ENCODE data around the gene LARP7.

LARP7 gene

DNA sequence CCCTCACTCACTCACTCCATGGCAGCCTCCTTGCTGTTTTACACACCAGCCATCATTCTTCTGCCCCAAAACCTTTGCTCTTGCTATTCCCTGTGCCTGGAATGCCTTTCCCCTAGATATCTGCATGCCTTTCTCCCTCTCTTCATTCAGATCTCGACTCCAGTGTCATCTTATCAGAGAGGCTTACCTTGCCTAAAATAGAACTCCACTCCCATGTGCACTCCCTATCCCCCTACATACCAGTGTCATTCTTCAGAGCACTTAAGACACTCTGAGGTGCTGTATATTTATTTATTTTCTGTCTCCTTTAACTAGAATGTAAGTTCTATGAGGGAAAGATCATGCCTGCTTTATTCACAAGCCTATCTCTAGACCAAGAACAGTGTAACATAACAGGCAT lies 45.4 kb upstream of the LARP7 start:
- Histone ChIP-seq H3K4me3 (ENCODE audit: low read depth, low read length) (no peak overlapping the region), H3K4me1 (ENCODE audit: control insufficient read depth, insufficient read depth, low read length) (no peaks in the 10 kb centered on the region), H3K9me3 (ENCODE audit: control insufficient read depth, insufficient read depth, low read depth, low read length) (no peaks in the 10 kb centered on the region), H3K27ac (ENCODE audit: extremely low read depth, low read depth, low read length) (no peak overlapping the region), H3K36me3 (ENCODE audit: control insufficient read depth in 2 of 2, insufficient read depth in 1 of 2, low read length in 2 of 2) (peaks cover 0 to 16% of the 10 kb centered on the region in 2 experiments; a peak in 1 of 3 replicates)
- ChIA-PET CTCF (no interaction called here), POLR2A (no interaction called here)
- no peak for TF ChIP-seq ZNF37A (tag by site-specific recombination; IDR thresholded peaks at IDR 0.05)
- TF ChIP-seq ZNF112 (tag by site-specific recombination; IDR thresholded peaks at IDR 0.05) = no peak
- TF ChIP-seq, protein P1, sequence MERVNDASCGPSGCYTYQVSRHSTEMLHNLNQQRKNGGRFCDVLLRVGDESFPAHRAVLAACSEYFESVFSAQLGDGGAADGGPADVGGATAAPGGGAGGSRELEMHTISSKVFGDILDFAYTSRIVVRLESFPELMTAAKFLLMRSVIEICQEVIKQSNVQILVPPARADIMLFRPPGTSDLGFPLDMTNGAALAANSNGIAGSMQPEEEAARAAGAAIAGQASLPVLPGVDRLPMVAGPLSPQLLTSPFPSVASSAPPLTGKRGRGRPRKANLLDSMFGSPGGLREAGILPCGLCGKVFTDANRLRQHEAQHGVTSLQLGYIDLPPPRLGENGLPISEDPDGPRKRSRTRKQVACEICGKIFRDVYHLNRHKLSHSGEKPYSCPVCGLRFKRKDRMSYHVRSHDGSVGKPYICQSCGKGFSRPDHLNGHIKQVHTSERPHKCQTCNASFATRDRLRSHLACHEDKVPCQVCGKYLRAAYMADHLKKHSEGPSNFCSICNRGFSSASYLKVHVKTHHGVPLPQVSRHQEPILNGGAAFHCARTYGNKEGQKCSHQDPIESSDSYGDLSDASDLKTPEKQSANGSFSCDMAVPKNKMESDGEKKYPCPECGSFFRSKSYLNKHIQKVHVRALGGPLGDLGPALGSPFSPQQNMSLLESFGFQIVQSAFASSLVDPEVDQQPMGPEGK (tag by site-specific recombination; IDR thresholded peaks at IDR 0.05) = no peak
- TF ChIP-seq, protein P2, sequence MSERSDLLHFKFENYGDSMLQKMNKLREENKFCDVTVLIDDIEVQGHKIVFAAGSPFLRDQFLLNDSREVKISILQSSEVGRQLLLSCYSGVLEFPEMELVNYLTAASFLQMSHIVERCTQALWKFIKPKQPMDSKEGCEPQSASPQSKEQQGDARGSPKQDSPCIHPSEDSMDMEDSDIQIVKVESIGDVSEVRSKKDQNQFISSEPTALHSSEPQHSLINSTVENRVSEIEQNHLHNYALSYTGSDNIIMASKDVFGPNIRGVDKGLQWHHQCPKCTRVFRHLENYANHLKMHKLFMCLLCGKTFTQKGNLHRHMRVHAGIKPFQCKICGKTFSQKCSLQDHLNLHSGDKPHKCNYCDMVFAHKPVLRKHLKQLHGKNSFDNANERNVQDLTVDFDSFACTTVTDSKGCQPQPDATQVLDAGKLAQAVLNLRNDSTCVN (tag by site-specific recombination; optimal IDR thresholded peaks at IDR 0.05) = no peak
- no peak for TF ChIP-seq ZNF585B (tag by site-specific recombination; IDR thresholded peaks at IDR 0.05)
- TF ChIP-seq ZNF24 (tag by site-specific recombination; IDR thresholded peaks at IDR 0.05) = no peak
- TF ChIP-seq, protein P3, sequence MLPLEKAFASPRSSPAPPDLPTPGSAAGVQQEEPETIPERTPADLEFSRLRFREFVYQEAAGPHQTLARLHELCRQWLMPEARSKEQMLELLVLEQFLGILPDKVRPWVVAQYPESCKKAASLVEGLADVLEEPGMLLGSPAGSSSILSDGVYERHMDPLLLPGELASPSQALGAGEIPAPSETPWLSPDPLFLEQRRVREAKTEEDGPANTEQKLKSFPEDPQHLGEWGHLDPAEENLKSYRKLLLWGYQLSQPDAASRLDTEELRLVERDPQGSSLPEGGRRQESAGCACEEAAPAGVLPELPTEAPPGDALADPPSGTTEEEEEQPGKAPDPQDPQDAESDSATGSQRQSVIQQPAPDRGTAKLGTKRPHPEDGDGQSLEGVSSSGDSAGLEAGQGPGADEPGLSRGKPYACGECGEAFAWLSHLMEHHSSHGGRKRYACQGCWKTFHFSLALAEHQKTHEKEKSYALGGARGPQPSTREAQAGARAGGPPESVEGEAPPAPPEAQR (tag by site-specific recombination; IDR thresholded peaks at IDR 0.05) = no peak
- TF ChIP-seq, protein P4, sequence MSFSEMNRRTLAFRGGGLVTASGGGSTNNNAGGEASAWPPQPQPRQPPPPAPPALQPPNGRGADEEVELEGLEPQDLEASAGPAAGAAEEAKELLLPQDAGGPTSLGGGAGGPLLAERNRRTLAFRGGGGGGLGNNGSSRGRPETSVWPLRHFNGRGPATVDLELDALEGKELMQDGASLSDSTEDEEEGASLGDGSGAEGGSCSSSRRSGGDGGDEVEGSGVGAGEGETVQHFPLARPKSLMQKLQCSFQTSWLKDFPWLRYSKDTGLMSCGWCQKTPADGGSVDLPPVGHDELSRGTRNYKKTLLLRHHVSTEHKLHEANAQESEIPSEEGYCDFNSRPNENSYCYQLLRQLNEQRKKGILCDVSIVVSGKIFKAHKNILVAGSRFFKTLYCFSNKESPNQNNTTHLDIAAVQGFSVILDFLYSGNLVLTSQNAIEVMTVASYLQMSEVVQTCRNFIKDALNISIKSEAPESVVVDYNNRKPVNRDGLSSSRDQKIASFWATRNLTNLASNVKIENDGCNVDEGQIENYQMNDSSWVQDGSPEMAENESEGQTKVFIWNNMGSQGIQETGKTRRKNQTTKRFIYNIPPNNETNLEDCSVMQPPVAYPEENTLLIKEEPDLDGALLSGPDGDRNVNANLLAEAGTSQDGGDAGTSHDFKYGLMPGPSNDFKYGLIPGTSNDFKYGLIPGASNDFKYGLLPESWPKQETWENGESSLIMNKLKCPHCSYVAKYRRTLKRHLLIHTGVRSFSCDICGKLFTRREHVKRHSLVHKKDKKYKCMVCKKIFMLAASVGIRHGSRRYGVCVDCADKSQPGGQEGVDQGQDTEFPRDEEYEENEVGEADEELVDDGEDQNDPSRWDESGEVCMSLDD (tag by site-specific recombination; IDR thresholded peaks at IDR 0.05) = no peak
- TF ChIP-seq ZNF274 (IDR thresholded peaks at IDR 0.05; ENCODE audit: low read length) = no peak
- TF ChIP-seq ZNF274 (tag by site-specific recombination; IDR thresholded peaks at IDR 0.05; ENCODE audit: borderline replicate concordance) = no peak

DNA sequence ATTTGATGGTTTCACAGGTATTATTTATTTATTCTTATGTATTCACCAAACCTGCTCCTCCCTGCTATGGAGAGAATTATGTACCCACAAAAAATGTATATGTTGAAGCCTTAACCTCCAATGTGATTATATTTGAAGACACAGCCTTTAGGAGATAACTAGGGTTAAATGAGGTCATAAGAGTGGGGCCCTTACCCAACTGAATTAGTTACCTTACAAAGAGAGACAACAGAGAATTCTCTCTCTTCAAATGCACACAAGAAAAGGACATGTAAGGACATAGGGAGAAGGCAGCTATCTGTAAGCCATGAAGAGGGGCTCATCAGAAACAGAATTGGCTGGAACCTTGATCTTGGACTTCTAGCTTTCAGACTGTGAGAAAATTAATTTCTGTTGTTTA lies 44.2 kb upstream of the LARP7 start:
- Histone ChIP-seq H3K9me3 (ENCODE audit: control insufficient read depth, insufficient read depth, low read depth, low read length) (no peaks in the 10 kb centered on the region), H3K36me3 (ENCODE audit: control insufficient read depth in 2 of 2, insufficient read depth in 1 of 2, low read length in 2 of 2) (peaks cover 0 to 6% of the 10 kb centered on the region in 2 experiments; a peak in 2 of 3 replicates), H3K4me1 (ENCODE audit: control insufficient read depth, insufficient read depth, low read length) (no peaks in the 10 kb centered on the region), H3K27ac (ENCODE audit: extremely low read depth, low read depth, low read length) (no peak overlapping the region), H3K4me3 (ENCODE audit: low read depth, low read length) (no peak overlapping the region)
- POLR2A ChIA-PET = no interaction called here
- CTCF ChIA-PET = no interaction called here
- TF ChIP-seq ZNF335 (tag by site-specific recombination; conservative IDR thresholded peaks at IDR 0.05) = no peak
- TF ChIP-seq, protein P5, sequence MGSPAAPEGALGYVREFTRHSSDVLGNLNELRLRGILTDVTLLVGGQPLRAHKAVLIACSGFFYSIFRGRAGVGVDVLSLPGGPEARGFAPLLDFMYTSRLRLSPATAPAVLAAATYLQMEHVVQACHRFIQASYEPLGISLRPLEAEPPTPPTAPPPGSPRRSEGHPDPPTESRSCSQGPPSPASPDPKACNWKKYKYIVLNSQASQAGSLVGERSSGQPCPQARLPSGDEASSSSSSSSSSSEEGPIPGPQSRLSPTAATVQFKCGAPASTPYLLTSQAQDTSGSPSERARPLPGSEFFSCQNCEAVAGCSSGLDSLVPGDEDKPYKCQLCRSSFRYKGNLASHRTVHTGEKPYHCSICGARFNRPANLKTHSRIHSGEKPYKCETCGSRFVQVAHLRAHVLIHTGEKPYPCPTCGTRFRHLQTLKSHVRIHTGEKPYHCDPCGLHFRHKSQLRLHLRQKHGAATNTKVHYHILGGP (tag by site-specific recombination; IDR thresholded peaks at IDR 0.05) = no peak
- TF ChIP-seq ZNF654 (tag by site-specific recombination; IDR thresholded peaks at IDR 0.05; ENCODE audit: low read depth) = no peak
- TF ChIP-seq ZIC2 (tag by site-specific recombination; IDR thresholded peaks at IDR 0.05) = no peak
- TF ChIP-seq, protein P6, sequence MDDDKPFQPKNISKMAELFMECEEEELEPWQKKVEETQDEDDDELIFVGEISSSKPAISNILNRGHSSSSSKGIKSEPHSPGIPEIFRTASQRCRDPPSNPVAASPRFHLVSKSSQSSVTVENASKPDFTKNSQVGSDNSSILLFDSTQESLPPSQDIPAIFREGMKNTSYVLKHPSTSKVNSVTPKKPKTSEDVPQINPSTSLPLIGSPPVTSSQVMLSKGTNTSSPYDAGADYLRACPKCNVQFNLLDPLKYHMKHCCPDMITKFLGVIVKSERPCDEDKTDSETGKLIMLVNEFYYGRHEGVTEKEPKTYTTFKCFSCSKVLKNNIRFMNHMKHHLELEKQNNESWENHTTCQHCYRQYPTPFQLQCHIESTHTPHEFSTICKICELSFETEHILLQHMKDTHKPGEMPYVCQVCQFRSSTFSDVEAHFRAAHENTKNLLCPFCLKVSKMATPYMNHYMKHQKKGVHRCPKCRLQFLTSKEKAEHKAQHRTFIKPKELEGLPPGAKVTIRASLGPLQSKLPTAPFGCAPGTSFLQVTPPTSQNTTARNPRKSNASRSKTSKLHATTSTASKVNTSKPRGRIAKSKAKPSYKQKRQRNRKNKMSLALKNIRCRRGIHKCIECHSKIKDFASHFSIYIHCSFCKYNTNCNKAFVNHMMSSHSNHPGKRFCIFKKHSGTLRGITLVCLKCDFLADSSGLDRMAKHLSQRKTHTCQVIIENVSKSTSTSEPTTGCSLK (tag by site-specific recombination; IDR thresholded peaks at IDR 0.05) = no peak
- no peak for TF ChIP-seq YY2 (tag by site-specific recombination; IDR thresholded peaks at IDR 0.05)
- TF ChIP-seq ZNF785 (tag by site-specific recombination; IDR thresholded peaks at IDR 0.05) = no peak
- TF ChIP-seq, protein P7, sequence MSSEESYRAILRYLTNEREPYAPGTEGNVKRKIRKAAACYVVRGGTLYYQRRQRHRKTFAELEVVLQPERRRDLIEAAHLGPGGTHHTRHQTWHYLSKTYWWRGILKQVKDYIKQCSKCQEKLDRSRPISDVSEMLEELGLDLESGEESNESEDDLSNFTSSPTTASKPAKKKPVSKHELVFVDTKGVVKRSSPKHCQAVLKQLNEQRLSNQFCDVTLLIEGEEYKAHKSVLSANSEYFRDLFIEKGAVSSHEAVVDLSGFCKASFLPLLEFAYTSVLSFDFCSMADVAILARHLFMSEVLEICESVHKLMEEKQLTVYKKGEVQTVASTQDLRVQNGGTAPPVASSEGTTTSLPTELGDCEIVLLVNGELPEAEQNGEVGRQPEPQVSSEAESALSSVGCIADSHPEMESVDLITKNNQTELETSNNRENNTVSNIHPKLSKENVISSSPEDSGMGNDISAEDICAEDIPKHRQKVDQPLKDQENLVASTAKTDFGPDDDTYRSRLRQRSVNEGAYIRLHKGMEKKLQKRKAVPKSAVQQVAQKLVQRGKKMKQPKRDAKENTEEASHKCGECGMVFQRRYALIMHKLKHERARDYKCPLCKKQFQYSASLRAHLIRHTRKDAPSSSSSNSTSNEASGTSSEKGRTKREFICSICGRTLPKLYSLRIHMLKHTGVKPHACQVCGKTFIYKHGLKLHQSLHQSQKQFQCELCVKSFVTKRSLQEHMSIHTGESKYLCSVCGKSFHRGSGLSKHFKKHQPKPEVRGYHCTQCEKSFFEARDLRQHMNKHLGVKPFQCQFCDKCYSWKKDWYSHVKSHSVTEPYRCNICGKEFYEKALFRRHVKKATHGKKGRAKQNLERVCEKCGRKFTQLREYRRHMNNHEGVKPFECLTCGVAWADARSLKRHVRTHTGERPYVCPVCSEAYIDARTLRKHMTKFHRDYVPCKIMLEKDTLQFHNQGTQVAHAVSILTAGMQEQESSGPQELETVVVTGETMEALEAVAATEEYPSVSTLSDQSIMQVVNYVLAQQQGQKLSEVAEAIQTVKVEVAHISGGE (tag by site-specific recombination; conservative IDR thresholded peaks at IDR 0.05; ENCODE audit: low read depth) = no peak
- no peak for TF ChIP-seq GFI1B (tag by site-specific recombination; IDR thresholded peaks at IDR 0.05)
- TF ChIP-seq ZNF37A (tag by site-specific recombination; IDR thresholded peaks at IDR 0.05) = no peak
- TF ChIP-seq BCL11A (tag by site-specific recombination; IDR thresholded peaks at IDR 0.05; ENCODE audit: low read depth) = no peak
- TF ChIP-seq MZF1 (tag by site-specific recombination; IDR thresholded peaks at IDR 0.05; ENCODE audit: borderline replicate concordance) = no peak

All from HEK293 (cell line).